Amniotic epithelial cell (primary cell): ENCODE results near the gene CIBAR2.

Experiments
- DNase-seq: peaks from one replicate; pipeline ENCODE4 v3.0.0-alpha.2; 2010; ENCODE audit warnings: low read depth

The CIBAR2 gene

GRCh38 chr16:85083051-85083639 is 29.1 kb downstream of the CIBAR2 start:
- no peak for DNase-seq

GRCh38 chr16:85082173-85083050 is 29.9 kb downstream of the CIBAR2 start:
- DNase-seq: no peak

DNA sequence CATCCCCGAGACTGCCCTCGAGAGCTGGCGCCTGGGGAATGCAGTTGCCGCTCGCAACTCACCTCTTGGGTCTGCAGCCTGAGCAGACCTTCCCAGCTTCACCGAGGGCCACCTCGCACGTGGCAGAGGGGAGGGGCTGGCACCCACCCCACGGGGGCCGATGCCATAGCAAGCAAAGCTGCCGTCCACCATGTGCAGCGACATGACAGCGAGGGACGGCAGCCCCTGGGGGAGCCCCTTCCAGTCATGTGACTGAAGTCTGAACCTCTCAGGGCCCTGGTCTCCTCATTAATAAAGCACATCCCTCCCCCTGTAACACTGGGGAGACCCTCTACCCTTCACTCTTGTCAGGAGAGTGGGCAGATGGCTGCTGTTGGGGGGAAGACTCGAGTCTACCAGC is 30.5 kb downstream of the CIBAR2 start:
- no peak for DNase-seq

DNA sequence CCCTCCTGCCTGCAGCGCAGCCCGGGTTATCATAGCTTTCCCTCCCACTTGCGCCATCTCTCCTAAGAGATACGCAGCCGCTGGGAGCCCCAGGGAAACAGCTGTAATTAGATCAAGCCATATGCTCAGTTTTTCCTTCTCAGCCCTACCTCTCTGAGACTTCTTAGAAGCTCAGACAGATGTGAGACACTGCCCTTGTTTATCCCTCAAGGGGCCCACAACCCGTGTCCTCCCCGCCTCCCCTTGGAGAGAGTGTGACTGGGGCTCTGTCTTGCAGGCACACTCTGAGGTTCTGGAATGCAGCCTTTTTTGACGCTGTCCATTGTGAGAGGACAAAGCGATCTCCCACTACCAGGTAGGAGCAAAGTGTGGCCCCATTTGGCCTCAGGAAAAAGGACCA is 31.2 kb downstream of the CIBAR2 start:
- no peak for DNase-seq

GRCh38 chr16:85079785-85080570 is 32.3 kb downstream of the CIBAR2 start:
- DNase-seq: no peak

- DNase-seq: no peak
These were observed 33.3 kb downstream of the CIBAR2 start for GRCh38 chr16:85078952-85079351.

DNA sequence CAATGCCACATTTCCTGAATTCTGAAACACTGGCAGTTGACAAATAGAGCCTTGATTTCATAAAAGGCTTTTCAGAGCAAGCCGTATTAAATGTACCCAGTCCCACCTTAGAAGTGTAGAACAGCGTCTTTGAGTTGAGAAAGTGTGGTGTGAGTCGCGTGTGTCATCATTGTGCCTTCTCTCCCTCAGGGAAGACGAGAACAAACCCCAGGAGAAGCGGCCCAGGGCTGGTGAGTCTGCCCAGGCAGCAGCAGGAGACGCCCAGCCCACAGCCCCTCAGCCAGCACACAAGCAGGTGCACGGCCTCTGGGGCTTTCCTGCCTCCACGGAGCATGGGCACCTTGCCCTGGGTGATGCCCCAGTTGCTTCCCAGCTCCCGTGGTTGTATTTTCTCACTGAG is 34.0 kb downstream of the CIBAR2 start:
- no peak for DNase-seq

- no peak for DNase-seq
These were observed 34.6 kb downstream of the CIBAR2 start for GRCh38 chr16:85077576-85078125.

GRCh38 chr16:85077039-85077438 is 35.2 kb downstream of the CIBAR2 start:
- DNase-seq: no peak

DNA sequence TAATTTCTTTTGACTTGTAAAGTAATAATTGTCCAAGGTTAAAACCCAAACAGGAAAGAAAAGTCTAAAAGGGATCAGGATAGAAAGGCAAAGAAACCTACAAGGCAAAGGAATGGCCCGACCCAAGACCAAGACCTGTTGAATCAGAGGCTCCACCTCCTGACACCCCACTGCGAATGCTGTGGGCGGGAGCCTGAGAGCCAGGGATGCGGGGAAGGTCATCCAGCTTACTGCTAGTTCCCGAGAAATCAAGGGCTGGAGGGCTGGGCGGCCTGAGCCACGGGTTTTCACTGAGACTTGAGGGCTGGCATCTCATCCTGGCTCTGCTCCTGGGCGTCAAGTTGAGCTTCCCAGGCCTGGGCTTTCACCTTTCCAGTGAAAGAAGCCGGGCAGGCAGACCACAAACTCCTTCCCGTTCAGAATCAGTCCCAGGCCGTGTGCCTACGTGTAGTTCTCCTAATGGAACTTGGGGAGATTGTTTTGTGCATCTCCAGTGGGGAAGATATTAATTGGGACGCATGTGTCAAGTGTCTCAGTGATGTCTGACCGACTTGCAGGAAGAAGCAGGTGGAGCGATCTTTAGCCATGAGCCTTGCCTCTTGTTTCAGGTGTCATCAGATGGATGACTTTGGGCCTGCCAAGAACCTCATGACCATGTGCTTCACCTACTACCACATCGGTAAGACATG is 36.9 kb downstream of the CIBAR2 start:
- DNase-seq: no peak

- no peak for DNase-seq
These were observed 37.9 kb downstream of the CIBAR2 start for GRCh38 chr16:85074225-85074914.

GRCh38 chr16:85072947-85073346 is 39.3 kb downstream of the CIBAR2 start:
- DNase-seq: no peak

DNA sequence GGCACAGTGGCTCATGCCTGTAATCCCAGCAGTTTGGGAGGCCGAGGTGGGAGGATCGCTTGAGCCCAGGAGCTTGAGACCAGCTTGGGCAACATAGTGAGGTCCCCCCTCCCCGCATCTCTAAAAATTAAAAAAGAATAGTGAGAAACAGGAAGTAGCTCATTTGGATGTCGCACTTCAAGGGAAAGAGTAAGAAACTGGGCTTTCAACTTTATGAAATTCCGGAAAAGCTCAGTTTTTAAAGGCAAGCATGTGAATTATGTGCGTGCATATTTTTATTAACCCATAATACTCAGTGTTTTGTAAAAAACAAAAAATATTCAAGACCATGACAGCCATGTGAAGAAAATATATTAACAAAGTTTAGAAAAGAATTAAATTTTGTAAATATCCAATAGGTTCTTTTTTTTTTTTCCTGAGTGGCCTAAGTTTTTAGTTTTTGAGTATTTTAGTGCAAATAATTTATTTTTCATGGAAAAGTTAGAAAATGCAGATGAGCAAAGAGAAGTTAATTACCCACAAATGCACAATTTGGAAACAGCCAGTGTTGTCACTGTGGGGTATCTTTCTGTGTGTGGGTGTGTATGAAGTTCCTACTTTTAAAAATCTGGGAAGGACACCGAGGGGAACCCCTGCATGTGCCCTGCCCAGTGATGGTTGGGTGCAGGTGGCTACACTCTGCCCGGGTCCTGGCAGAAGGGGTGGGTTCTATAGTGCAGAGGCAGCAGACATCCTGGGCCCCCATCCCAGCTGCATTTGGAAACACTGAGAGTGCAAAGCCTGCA is 40.0 kb downstream of the CIBAR2 start:
- DNase-seq: no peak

- DNase-seq: no peak
These were observed 43.1 kb downstream of the CIBAR2 start for GRCh38 chr16:85069171-85069570.

- peak; percentile 24 for DNase-seq
These were observed 43.5 kb downstream of the CIBAR2 start for GRCh38 chr16:85068746-85069145.

GRCh38 chr16:85067426-85067825 is 44.8 kb downstream of the CIBAR2 start:
- no peak for DNase-seq

DNA sequence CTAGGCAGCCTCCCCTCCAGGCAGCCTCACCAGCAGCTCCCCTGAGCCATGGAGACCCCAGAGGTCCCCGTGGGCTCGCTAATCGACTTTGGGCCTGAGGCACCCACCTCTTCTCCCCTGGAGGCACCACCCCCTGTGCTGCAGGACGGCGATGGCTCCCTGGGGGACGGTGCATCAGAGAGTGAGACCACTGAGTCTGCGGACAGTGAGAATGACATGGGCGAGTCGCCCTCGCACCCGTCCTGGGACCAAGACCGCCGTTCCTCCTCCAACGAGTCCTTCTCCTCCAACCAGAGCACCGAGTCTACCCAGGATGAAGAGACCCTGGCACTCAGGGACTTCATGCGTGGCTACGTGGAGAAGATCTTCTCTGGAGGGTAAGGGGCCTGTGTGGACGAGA is 45.2 kb downstream of the CIBAR2 start:
- DNase-seq: no peak

DNA sequence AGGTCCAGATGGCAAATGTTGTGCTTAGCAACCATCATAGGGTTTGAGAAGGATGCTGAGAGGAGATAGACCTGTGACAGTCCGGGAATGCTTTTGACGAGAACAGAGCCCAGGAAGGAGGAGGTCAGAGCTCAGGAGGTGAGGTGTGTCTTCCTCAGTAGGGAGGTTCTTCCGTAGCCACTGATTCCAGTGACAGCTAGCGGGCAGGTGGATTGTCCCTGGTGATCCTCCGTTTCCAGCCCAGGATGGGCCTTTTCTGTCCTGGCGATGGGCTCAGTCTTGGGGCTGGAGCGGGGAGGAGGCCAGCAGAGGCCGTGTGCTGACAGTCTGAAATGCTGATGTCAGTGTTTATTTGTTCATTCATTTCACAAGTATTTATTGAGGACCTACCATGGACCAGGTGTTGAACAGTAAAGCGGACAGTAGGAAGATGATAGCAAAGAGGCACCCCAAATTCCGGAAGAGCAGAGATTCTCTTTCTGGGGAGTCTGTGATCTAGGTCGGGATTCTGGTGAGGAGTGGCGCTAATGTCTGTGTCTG is 45.9 kb downstream of the CIBAR2 start:
- no peak for DNase-seq

DNA sequence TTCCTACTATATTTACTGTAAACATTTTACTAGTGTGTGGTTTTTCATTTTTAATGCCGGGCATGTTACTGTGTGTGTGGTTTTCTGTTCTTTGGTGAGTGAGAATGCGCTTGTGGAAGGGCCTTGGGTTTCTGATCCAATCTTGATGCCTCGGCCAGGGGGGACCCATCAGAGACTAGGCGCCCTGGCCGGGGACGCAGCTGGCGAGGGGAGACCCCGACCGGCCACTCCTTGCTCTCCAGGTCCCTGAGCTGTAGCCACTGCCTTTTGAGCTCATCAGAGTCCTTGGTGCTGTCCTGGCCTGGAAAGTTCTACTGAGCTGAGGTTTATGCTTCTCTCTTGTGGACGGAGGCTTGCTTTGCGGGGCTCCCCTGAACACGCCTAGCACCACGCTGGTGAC is 47.2 kb downstream of the CIBAR2 start:
- DNase-seq: no peak

- no peak for DNase-seq
These were observed 48.1 kb downstream of the CIBAR2 start for GRCh38 chr16:85064186-85064585.
